HL-60 (cell line): ENCODE results near the gene ZNF541.

ENCODE experiments used
- CTCF ChIP-seq: IDR thresholded peaks from one replicate; pipeline ENCODE4 v1.5.1; 2011; ENCODE audit warnings: low read length, control low read depth, inconsistent platforms; ENCODE audit not compliant: insufficient read depth
- POLR2AphosphoS5 ChIP-seq: IDR thresholded peaks from 2 replicates; pipeline ENCODE4 v1.6.1; 2012; ENCODE audit warnings: low read depth

GRCh38 chr19:47539747-47540311, 33.1 kb downstream of the ZNF541 start:
- TF ChIP-seq CTCF (no peak), POLR2AphosphoS5 (no peak)
